ENCODE results near the gene FLNC.

Gene FLNC

DNA sequence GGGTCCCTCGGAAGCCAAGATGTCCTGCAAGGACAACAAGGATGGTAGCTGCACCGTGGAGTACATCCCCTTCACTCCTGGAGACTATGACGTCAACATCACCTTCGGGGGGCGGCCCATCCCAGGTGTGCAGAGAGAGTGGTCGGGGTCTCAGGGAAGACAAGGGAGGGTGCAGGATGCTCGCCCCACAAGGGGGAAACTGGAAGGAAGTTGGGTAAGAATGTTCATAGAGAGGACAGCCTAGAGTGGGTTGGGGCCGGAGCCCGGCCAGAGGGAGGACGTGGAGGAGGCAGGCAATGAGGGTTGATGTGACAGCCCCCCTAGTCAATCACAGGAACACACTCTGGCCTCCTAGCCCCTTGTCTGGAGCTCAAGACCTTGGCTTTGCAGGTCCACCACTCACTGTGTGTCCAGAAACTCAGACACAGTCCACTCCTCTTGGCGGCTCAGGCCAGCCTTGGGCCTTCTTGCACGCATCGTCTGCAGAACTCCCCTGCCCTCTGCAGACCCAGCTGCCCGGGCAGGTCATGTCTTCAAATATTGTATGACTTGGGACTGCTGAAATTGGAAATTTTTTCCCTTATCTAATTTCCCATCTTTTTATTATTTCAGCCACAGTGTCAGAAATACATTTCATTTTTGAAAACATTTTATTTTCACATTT lies 16.7 kb downstream of the FLNC start:
- no peak for DNase-seq

DNA sequence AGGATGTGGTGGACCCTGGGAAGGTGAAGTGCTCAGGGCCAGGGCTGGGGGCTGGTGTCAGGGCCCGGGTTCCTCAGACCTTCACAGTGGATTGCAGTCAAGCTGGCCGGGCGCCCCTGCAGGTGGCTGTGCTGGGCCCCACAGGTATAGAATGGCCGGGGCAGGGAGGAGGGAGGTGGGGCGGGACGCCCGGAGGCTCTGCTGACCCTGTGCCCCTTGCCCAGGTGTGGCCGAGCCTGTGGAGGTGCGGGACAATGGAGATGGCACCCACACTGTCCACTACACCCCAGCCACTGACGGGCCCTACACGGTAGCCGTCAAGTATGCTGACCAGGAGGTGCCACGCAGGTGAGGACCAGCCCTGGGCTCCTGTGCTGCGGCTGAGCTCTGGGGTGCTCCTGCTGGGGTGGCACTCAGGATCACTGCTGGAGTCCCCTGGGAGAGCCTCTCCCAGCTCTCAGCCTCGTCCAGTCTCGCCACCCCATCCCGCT lies 17.6 kb downstream of the FLNC start:
- DNase-seq, result no peak

DNA sequence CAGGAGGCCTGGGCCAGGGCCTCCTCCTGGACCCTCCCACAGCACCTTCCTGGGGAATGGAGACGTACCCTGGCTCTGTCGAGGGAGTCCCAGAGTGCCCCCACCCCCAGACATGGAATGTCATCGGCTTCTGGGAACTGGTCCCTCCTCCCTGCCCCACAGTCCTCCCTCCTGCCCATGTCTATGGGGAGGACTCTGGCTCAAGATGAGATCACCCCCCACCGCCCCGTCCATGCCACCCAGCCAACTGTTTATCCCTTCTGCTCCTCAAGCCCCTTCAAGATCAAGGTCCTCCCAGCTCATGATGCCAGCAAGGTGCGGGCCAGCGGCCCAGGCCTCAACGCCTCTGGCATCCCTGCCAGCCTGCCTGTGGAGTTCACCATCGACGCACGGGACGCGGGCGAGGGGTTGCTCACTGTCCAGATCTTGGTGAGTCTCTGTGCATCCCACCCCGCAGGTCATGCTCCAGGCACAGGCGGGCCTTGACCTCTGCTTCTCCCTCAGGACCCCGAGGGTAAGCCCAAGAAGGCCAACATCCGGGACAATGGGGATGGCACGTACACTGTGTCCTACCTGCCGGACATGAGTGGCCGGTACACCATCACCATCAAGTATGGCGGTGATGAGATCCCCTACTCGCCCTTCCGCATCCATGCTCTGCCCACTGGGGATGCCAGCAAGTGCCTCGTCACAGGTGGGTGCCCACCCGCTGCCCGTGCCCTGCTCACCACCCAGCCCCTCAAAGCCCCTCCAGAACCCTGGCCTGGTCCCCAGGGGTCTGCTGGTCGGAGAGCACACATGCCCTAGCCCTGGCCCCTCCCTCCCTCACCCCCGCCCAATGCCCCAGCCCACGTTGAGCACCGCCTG lies 18.3 kb downstream of the FLNC start:
- DNase-seq, result no peak

DNA sequence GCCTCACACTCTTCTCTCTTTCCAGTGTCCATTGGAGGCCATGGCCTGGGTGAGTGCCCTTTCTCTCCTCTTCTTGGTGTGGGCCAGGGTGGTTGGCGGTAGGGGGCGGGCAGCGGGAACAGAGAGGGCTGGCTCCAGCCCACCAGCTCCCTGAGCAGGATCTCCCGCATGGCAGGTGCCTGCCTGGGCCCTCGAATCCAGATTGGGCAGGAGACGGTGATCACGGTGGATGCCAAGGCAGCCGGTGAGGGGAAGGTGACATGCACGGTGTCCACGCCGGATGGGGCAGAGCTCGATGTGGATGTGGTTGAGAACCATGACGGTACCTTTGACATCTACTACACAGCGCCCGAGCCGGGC lies 18.9 kb downstream of the FLNC start:
- DNase-seq, result no peak

DNA sequence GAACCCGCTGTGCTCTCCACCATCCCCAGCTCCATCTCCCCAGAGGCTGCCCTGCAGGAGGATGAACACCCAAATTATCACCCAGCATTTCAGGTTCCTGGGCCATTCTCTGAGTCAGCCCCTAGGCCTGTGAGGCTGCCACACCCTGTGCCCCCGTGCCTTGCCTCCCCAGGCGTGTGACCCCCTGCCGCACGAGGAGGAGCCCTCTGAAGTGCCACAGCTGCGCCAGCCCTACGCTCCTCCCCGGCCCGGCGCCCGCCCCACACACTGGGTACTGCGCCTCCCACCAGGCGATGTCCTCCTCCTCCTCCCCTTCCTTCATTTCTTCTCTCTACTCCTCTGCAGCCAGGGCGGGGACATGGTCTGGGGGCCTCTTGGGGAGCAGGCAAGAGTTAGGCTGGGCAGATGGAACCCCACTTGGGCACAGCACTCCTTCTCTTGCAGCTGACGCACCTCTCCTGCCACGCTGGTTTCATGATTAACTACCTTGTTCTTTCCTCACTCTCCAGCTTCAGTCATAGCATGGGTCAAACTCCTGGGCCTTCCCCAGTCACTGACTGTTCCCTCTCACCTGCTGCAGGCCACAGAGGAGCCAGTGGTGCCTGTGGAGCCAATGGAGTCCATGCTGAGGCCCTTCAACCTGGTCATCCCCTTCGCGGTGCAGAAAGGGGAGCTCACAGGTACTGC lies 19.7 kb downstream of the FLNC start:
- no peak for DNase-seq

DNA sequence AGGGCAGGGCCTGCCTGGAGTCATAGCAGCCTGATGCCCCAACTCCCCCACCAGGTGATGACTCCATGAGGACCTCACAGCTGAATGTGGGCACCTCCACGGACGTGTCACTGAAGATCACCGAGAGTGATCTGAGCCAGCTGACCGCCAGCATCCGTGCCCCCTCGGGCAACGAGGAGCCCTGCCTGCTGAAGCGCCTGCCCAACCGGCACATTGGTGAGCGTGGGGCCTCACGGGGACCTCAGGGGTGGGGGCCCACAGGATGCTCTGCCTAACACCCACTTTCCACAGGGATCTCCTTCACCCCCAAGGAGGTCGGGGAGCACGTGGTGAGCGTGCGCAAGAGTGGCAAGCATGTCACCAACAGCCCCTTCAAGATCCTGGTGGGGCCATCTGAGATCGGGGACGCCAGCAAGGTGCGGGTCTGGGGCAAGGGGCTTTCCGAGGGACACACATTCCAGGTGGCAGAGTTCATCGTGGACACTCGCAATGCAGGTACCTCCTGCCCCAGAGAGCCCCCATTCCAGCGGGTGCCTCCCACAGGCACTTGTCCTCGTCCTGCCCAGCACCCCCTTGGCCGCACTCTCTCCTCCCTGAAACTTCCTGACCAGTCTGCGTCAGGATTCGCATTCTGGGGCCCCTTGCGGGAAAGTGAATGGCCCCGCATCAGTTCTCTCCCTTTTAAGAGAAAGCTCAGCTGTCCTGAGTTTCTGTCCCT lies 22.5 kb downstream of the FLNC start:
- no peak for DNase-seq

DNA sequence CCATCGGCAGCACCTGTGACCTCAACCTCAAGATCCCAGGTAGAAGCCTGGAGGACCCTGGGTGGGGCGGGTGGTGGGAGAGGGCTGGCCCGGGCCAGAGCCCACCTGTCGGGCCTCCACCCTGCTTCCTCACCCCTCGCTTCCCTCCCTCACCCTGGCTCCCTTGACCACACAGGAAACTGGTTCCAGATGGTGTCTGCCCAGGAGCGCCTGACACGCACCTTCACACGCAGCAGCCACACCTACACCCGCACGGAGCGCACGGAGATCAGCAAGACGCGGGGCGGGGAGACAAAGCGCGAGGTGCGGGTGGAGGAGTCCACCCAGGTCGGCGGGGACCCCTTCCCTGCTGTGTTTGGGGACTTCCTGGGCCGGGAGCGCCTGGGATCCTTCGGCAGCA lies 23.6 kb downstream of the FLNC start:
- DNase-seq, result no peak

DNA sequence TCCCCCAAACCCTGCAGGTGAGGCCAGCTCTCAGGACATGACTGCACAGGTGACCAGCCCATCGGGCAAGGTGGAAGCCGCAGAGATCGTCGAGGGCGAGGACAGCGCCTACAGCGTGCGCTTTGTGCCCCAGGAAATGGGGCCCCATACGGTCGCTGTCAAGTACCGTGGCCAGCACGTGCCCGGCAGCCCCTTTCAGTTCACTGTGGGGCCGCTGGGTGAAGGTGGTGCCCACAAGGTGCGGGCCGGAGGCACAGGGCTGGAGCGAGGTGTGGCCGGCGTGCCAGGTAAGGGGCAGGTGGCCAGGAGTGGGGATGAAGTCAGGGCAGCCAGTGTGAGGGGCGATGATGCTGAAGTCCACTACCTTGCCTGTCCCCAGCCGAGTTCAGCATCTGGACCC lies 24.2 kb downstream of the FLNC start:
- DNase-seq, result no peak

DNA sequence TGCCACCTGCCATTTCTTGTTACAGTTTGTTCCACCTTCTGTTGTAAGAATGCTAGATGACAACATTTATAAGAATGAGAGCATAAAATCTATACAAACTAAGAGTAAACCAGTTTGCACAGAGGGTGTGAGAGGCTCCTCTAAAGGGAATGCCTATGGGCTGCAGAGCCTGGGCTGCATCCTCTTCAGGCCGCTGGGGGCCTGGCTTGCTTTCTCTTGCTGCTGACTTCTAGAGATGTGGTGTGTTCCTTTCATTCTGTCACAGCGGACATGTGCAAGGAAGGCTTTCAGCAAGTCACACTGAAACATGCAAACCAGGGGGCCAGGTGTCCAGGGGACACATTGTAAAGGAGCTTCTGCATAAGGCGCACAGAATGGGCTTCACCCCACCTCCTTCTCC lies 25.4 kb downstream of the FLNC start:
- DNase-seq, result no peak

DNA sequence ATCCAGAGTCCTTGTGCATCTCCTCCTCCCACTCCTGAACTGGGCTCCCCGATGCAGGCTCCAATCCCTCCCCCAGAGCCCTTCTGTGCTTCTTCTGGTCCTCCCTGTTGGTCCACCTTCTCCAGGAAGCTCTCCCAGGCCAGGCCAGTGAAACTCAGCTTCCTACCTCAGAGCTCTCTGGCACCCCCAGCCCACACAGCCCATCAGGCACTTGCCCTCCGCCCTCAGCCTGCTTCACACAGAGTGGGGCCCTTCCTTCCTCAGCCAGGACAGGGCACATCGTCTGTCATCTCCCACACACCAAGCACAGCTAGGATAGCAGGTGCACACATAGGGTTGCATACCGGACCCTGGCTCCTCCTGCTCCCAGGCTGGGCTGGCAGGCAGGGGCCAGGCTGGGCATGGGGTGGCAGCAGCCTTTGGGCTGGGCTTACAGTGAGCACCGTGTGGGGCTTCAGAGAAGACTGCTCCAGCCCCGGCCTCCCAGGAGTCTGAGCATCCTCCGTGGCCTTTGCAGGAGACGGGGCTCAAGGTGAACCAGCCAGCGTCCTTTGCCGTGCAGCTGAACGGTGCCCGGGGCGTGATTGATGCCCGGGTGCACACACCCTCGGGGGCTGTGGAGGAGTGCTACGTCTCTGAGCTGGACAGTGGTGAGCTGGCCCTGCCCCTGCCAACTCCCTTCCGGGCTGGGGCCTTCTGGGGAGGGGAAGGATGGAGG lies 26.0 kb downstream of the FLNC start:
- DNase-seq, result no peak

DNA sequence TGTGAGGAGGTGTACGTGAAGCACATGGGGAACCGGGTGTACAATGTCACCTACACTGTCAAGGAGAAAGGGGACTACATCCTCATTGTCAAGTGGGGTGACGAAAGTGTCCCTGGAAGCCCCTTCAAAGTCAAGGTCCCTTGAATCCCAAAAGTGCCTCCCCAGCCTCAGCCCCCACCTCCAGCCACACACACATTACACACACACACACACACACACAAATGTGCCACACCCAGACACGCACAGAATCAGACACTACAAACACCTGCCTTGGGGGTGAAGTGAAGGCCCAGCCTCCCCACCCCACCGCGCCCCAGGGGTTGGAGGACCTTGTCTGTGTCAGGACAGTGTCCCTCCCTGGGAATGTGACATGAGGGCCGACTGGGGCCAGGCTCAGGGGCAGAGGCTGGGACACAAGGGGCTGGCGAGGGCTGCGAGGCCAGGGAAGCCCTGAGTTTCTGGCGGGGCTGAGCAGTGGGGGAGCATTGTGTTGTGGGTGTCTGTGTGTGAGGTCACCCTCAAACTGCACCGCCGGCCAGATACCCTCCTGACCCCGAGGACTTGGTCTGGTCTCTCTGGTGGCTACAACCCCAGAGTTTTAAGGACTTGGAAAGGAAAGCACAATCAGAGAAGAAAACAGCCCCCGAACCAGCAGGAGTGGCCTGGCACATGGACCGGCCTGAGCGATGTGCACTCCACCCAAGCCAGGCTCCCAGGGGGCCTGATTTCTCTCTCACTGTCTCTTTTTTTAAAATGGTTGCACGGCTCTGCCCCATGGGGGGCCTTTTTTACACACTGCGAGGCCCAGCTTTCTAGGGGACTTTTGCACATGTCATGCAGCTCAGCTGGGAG lies 28.4 kb downstream of the FLNC start:
- DNase-seq, result no peak

DNA sequence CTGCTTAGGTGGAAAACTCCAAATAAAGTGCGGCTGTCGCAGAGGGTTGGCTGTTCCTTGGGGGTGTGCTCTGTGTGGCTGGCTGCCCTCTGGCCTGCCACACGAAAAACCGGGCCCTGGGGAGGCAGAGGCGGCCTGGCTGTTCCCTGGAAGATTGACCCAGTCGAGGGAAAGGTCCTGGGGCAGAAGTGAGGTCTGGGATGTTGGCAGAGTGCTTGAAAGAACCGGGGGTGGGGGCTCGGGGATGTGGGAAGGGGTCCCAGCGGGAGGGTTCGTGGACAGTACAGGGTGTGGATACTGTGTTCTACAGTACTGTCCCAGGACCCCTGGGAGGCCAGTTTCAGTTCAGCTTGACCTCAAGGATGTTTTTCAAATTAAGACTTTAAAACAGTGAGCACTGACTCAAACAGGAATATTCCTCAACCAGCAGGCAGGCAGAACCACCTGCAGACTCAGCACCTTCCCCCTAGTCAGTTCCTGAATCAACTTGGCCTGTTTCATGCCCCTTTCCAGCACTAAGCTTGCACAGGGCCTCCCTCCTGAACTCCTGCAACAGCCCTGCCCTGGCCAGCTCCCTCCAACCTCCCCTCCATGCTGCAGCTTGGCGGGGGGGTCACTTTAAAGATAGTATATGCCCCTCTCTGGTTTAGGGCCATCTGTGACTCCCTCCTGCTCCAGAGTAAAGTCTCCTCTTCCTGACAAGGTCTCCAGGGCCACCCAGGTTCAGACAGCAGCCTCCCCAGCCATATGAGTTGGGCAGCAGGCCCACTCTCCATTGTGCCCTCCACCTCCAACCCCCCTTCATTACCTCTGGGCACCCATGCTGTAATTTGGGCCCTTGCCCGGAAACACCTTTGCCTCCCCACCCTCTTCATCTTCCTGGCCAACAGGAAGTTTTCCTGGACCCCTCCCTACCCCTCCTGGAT lies 29.3 kb downstream of the FLNC start:
- no peak for DNase-seq

DNA sequence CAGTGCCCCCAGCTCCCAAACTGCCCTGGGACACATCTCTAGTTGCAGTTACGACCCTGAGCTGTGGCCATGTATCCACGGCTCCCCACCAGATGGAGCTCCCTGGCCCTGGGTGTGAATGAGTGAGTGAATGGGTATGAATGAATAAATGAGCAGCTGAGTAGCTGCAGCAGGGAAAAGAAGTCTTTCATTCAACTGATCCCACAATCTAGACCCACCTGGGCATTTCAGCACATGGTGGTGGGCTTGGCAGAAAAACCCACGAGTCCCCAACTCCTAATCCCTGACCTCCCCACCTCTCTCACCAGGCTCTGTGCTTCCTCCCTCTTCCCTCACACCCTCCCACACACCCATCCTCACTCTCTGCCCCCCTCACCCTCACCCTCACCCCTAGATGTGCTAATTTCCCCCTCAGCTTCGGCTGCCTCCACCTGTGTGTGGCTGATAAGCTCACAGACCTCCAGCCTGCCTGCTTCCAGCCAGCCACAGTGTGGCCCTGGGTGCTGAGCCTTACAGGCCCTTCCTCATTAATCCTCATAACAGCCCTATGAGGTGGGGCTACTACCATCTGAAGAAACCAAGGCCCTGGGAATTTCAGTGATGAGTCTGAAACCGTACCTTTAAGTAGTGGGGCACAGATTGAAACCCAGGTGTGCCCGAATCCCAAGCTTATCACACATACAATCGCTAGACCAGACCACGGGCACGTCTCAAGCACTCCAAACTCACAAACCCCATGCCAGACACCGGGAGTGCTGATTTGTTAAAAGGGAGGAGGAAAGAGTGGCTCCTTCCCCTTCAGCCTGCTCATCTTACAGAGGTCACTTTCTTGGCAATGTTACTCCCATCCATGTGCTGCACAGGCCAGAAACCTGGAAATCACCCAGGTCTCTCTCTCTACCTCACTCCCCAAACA lies 30.2 kb downstream of the FLNC start:
- no peak for DNase-seq

DNA sequence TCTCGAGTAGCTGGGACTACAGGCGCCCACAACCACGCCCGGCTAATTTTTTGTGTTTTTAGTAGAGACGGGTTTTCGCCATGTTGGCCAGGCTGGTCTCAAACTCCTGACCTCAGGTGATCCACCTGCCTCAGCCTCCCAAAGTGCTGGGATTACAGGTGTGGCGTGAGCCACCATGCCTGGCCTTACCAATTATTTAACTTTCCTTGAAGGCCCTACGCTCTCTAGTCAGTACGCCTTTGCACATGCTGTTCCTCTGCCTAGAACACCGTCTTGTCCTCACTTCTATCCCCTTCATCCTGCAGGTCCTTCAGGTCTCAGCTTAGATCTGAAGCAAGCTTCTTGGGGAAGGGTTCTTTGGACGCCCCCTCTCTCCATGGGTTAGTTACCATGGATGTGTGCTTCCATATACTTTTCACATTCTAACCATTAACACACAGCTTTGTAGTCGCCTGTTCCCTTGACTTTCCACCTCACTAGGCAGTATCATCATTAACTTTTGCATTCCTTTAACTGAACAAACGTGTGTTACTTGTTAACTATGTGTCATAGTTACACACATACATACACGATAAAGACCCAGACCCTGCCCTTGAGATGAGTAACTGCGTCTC lies 31.9 kb downstream of the FLNC start:
- no peak for DNase-seq

DNA sequence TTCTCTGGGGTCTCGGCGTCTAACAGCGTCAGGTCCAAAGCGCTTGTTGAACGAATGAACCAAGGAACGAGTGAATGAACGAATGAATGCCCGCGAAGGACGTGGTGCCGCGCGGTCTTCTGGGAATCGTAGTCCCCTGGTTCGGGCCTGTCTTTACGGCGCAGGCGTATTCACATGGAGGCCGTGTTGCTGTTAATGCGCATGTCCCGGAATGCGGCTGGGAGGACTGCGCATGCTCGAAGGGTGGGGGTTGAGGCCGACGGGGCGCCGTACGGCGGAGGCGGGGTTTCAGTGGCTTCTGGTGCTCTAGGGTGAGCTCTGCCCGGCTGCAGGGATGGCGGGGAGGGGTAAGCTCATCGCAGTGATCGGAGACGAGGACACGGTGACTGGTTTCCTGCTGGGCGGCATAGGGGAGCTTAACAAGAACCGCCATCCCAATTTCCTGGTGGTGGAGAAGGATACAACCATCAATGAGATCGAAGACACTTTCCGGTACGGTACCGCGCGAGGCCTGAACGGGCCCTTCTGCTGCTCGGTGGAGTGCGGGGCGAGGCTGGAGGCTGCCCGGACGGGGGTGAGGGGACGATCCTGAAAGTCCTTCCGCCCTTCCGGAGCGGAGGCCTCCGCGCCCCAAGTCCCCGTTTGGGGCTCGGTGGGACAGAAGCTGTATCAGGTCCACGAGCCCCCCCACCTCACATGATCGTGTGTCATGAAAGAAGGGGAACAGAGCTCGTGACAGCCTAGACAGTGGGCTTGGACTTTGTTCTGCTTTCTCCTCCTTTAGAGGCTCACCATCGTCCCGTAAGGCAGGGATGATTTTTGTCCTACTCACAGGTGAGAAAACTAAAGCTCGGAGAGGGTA lies 32.6 kb downstream of the FLNC start, which contains the start of gene ATP6V1F:
Gene ATP6V1F, plus strand, starts transcription at position 286 of the 862 bp plus-strand sequence. Its CDS starts 49 bp downstream, at position 335.
- DNase-seq, result peak; percentile 99

DNA sequence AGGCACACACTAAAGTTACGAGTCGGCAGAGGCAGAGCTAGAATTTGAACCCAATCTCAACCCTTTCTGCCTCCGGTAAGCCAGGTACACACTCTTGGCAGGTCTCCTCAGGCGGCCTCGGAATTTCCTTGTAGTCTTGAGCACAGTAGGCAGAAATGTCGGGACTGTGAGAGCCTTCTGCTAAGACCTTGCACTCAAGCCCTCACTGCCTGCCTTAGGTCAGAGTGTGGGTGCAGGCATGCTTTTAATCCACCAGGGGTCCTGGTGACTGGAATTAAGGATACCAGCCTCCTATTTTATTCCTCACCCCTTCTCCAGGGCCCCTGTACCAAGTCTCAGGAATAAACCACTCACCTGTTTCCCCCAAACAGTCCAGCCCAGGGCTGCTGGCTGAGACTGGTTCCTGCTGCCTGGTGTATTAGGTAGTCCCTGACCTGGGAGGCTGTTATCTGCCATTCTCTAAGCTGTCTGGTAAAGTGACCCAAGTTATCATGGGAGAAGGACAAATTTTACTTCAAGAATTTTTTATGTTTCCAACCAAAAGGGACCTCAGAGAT lies 33.3 kb downstream of the FLNC start:
- DNase-seq, result peak; percentile 15

DNA sequence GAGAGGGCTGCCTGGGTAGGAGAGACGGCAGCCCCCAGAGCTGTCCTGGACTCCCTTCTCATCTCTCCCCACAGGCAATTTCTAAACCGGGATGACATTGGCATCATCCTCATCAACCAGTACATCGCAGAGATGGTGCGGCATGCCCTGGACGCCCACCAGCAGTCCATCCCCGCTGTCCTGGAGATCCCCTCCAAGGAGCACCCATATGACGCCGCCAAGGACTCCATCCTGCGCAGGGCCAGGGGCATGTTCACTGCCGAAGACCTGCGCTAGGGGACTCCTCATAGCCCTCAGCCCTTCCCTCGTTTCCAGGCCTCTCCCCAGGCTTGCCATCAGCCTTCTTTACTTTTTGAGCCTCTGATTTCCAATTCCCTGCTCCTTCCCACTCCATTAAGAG lies 35.1 kb downstream of the FLNC start:
- no peak for DNase-seq

Data from NCI-H2227 treated with DMSO at 0.1 percent for 48 hours (cell line).